ENCODE measurements around the gene ASAP2. TPM values are rescaled to one million over a fixed set of nuclear protein-coding genes. Genes with fewer than 3 reads are reported as not detected.

ASAP2 gene
- total and polyA plus RNA-seq, 8 donors, result 21.1 to 41.8 (median 35.1) TPM

- no peaks in the 10 kb centered on the region for H3K4me1 ChIP-seq
- H3K36me3 ChIP-seq, result no peaks in the 10 kb centered on the region
- intact Hi-C loops (cut with DNase I), result no loop called here
- H3K27me3 ChIP-seq, result no peaks in the 10 kb centered on the region
- H3K4me3 ChIP-seq, result no peak overlapping the region
- H3K9me3 ChIP-seq, result no peaks in the 10 kb centered on the region
- no peak overlapping the region for H3K27ac ChIP-seq
- DNase-seq, result no peak
- no peak for TF ChIP-seq CTCF (IDR thresholded peaks at IDR 0.05)
- no peak for ATAC-seq
Measured at GRCh38 chr2:9284521-9285297, 78.1 kb downstream of the ASAP2 start.

DNA sequence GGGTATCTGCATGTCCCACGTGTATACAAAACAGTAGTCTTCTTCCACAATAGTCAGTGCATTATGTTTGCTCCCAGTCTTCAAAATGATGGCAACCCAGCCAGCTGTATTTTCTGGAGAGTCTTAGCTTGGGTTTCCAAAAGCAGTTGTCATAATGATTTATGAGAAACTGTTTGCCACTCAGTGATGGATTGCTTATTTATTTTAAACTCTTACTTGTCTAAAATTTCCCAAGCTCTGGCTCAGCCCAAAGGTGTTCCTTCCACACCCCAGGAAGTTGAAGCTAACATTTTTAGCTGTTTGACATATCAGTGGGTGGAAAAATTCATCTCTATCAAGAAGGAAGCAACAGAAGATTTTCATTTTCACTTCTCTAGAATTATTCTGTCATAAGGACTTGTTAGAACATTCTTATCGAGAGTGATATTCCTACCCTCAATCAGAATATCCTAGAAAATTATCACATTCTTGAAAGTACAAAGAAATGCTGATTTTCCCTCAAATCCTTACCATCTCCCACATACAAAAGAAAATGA, 78.8 kb downstream of the ASAP2 start:
- ATAC-seq, result no peak
- no peaks in the 10 kb centered on the region for H3K4me1 ChIP-seq
- intact Hi-C loops (cut with DNase I), result no loop called here

DNA sequence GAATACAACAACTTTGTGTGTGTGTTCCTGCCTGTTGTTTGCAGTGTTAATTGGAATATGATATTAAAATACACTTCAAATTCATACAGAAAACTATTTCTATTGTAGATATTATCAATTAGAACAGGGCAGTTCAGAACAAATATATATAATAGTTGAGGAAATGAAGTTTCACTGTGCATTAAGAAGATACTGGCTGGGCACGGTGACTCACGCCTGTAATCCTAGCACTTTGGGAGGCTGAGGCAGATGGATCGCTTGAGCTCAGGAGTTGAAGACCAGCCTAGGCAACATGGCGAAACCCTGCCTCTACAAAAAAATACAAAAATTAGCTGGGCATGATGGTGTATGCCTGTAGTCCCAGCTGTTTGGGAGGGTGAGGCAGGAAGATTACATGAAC, 79.3 kb downstream of the ASAP2 start:
- TF ChIP-seq CTCF (IDR thresholded peaks at IDR 0.05), result no peak
- no peaks in the 10 kb centered on the region for H3K27me3 ChIP-seq
- intact Hi-C loops (cut with DNase I), result no loop called here
- ATAC-seq (no peak), DNase-seq (no peak)
- H3K36me3 ChIP-seq, result no peaks in the 10 kb centered on the region
- H3K4me3 ChIP-seq, result no peak overlapping the region
- H3K9me3 ChIP-seq, result no peaks in the 10 kb centered on the region
- no peak overlapping the region for H3K27ac ChIP-seq
- H3K4me1 ChIP-seq, result no peaks in the 10 kb centered on the region

More for the DNA sequence above, 78.8 kb downstream of the ASAP2 start:
- Histone ChIP-seq H3K9me3 (no peaks in the 10 kb centered on the region), H3K27ac (no peak overlapping the region), H3K27me3 (no peaks in the 10 kb centered on the region), H3K4me3 (no peak overlapping the region), H3K36me3 (no peaks in the 10 kb centered on the region)
- no peak for TF ChIP-seq CTCF (IDR thresholded peaks at IDR 0.05)
- DNase-seq, result no peak

GRCh38 chr2:9286554-9287399, 80.2 kb downstream of the ASAP2 start:
- Histone ChIP-seq H3K4me1 (no peaks in the 10 kb centered on the region), H3K27me3 (no peaks in the 10 kb centered on the region), H3K27ac (no peak overlapping the region), H3K9me3 (no peaks in the 10 kb centered on the region), H3K36me3 (no peaks in the 10 kb centered on the region), H3K4me3 (no peak overlapping the region)
- TF ChIP-seq CTCF (IDR thresholded peaks at IDR 0.05), result no peak
- intact Hi-C loops (cut with DNase I), result no loop called here
- ATAC-seq, result no peak
- DNase-seq, result no peak

Data from left lung (tissue), 10 donors.